OCI-LY1 (cell line): ENCODE measurements around the gene MZF1.

Experiments
- H2AFZ ChIP-seq: fragments of 200-600 bp; sonication (generic), shearing (Covaris generic); 2 replicates; pipeline ENCODE4 v1.6.0; 2014; ENCODE audit warnings: antibody characterized with exemption, mild to moderate bottlenecking, low read length
- H3F3A ChIP-seq: fragments of 200-600 bp; sonication (generic), shearing (Covaris generic); 2 replicates; pipeline ENCODE4 v1.6.0; 2014; ENCODE audit warnings: mild to moderate bottlenecking, antibody characterized with exemption, low read length, moderate library complexity; ENCODE audit not compliant: insufficient read depth
- H3K27ac ChIP-seq: fragments of 200-600 bp; sonication (generic); 2 replicates; pipeline ENCODE4 v1.5.1; 2014; ENCODE audit warnings: low read length, mixed run types, mild to moderate bottlenecking, low read depth; ENCODE audit not compliant: poor library complexity, severe bottlenecking
- H3K27me3 ChIP-seq: fragments of 200-600 bp; sonication (generic); 2 replicates; pipeline ENCODE4 v1.6.0; 2014; ENCODE audit warnings: antibody characterized with exemption, mild to moderate bottlenecking, low read length, moderate library complexity; ENCODE audit not compliant: insufficient read depth
- H3K36me3 ChIP-seq: fragments of 200-600 bp; sonication (generic); 2 replicates; pipeline ENCODE4 v1.6.1; 2014; ENCODE audit warnings: mild to moderate bottlenecking, antibody characterized with exemption, low read length, moderate library complexity, mixed read lengths; ENCODE audit not compliant: insufficient read depth
- H3K4me1 ChIP-seq: fragments of 200-600 bp; sonication (generic); 2 replicates; pipeline ENCODE4 v1.5.1; 2014; ENCODE audit warnings: mild to moderate bottlenecking, low read length, moderate library complexity; ENCODE audit not compliant: insufficient read depth, severe bottlenecking
- H3K4me2 ChIP-seq: fragments of 200-600 bp; sonication (generic), shearing (Covaris generic); 2 replicates; pipeline ENCODE4 v1.6.1; 2014; ENCODE audit warnings: low read length
- H3K4me3 ChIP-seq: fragments of 200-600 bp; sonication (generic); 2 replicates; pipeline ENCODE4 v1.5.1; 2014; ENCODE audit warnings: low read length, low read depth, mild to moderate bottlenecking, mixed read lengths; ENCODE audit not compliant: poor library complexity, severe bottlenecking
- H3K79me2 ChIP-seq: fragments of 200-600 bp; shearing (Covaris generic); 2 replicates; pipeline ENCODE4 v1.6.1; 2016; ENCODE audit warnings: mixed run types, low read length, mixed read lengths; ENCODE audit not compliant: insufficient read depth
- H3K9ac ChIP-seq: fragments of 200-600 bp; sonication (generic), shearing (Covaris generic); 2 replicates; pipeline ENCODE4 v1.6.1; 2014; ENCODE audit warnings: mild to moderate bottlenecking, low read length, mixed read lengths
- H3K9me2 ChIP-seq: fragments of 200-600 bp; sonication (generic), shearing (Covaris generic); 2 replicates; pipeline ENCODE4 v1.6.1; 2014; ENCODE audit warnings: low read depth, mild to moderate bottlenecking, low read length, mixed read lengths
- H3K9me3 ChIP-seq: fragments of 200-600 bp; shearing (Covaris generic); 2 replicates; pipeline ENCODE4 v1.6.1; 2014; ENCODE audit warnings: low read length, mixed read lengths
- H4K20me1 ChIP-seq: fragments of 200-600 bp; sonication (generic), shearing (Covaris generic); 2 replicates; pipeline ENCODE4 v1.6.0; 2016; ENCODE audit warnings: mild to moderate bottlenecking, low read length; ENCODE audit not compliant: insufficient read depth
- EZH2 ChIP-seq: fragments of 200-600 bp; sonication (generic), shearing (Covaris generic); IDR thresholded peaks from 2 replicates; pipeline ENCODE4 v1.8.0; 2017; ENCODE audit warnings: borderline replicate concordance, mixed run types, mild to moderate bottlenecking, antibody characterized with exemption, low read length, moderate library complexity, mixed read lengths
- TF ChIP-seq, protein P1 (sequence below): fragments of 200-600 bp; sonication (generic), shearing (Covaris generic); IDR thresholded peaks from 2 replicates; pipeline ENCODE4 v1.5.1; 2017; ENCODE audit warnings: mild to moderate bottlenecking, antibody characterized with exemption, low read length, moderate library complexity, mixed read lengths

Gene MZF1

DNA sequence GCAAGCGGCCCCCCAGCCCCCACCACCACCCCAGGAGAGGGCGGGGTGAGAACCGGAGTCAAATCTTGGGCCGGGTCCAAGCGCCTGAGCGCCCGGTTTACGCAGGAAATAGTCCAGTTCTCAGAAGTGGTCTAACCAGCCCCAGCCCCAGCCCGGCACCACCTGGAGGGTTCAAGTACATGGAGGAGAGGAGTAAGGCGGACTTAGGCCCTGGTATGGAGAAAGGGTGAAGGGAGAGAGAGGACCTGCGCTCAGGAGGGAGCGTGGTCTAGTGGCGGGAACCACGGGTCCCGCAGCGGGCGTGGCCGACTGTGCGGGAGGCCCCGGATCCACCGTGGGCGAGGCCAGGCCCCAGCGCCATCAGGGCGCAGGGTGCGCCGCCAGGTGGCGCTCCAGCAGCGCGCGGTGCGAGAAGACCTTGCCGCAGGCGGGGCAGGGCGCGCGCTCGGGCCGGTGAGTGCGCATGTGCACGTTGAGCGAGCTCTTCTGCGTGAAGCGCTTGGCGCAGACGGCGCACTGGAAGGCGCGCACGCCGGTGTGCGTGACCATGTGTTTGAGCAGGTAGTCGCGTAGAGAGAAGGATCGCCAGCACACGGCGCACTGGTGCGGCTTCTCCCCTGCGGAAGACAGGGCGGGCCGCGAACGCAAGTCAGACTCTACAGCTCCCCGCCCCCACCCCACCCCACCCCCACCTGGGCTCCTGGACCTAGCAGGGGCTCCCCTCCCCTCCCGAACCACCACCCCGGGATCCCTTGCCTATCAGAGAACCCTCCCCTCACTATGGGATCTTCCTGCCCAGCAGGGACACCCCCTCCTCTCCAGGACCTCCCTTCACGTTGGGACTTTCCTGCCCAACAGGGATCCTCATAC lies 59.2 kb downstream of the MZF1 start:
- H3K27me3 ChIP-seq = no peaks in the 10 kb centered on the region
- H2AFZ ChIP-seq = no peak overlapping the region; the same call in 1 of the 2 replicates
- no peaks in the 10 kb centered on the region for H3K9me2 ChIP-seq
- no peaks in the 10 kb centered on the region for H3K9me3 ChIP-seq
- H3K4me1 ChIP-seq = peaks cover 43% of the 10 kb centered on the region
- no peaks in the 10 kb centered on the region for H4K20me1 ChIP-seq
- no peaks in the 10 kb centered on the region for H3F3A ChIP-seq
- TF ChIP-seq, protein P1, sequence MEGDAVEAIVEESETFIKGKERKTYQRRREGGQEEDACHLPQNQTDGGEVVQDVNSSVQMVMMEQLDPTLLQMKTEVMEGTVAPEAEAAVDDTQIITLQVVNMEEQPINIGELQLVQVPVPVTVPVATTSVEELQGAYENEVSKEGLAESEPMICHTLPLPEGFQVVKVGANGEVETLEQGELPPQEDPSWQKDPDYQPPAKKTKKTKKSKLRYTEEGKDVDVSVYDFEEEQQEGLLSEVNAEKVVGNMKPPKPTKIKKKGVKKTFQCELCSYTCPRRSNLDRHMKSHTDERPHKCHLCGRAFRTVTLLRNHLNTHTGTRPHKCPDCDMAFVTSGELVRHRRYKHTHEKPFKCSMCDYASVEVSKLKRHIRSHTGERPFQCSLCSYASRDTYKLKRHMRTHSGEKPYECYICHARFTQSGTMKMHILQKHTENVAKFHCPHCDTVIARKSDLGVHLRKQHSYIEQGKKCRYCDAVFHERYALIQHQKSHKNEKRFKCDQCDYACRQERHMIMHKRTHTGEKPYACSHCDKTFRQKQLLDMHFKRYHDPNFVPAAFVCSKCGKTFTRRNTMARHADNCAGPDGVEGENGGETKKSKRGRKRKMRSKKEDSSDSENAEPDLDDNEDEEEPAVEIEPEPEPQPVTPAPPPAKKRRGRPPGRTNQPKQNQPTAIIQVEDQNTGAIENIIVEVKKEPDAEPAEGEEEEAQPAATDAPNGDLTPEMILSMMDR = peak; percentile 98
- no peak for TF ChIP-seq EZH2
- H3K9ac ChIP-seq = peak overlapping the region; percentile 95
- H3K79me2 ChIP-seq = peaks cover 5% of the 10 kb centered on the region; the same call in 1 of the 2 replicates
- peak overlapping the region; percentile 71 for H3K27ac ChIP-seq
- H3K36me3 ChIP-seq = peaks cover 9% of the 10 kb centered on the region
- peak overlapping the region; percentile 89 for H3K4me3 ChIP-seq
- H3K4me2 ChIP-seq = peak overlapping the region; percentile 87

DNA sequence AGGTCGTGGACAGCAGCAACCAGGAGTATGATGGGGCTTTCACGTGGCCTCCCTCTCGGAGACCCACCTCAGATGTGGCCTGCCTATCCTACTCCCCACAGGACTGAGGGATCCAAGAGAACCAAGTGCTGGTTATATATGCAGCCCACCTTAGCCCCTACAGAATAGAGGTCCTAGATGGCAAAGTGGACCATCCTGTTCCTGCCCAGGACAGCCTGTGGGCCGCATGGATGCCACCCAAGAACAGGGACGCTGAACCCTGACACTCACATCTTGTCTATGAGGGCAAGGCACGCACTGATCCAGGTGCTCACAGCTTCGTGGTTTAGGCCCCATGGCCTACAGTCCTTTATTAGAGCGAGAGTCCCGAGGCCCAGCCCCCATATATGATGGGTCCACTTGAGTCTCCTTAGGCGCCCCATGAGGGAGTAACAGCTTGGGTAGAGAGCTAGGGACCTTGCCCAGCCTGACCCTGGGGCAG lies 59.9 kb downstream of the MZF1 start:
- H3K4me1 ChIP-seq = peaks cover 36% of the 10 kb centered on the region
- peak overlapping the region; percentile 73 for H3K9ac ChIP-seq

More for the DNA sequence above, 59.9 kb downstream of the MZF1 start:
- Histone ChIP-seq H3K27me3 (no peaks in the 10 kb centered on the region), H3K27ac (peak overlapping the region; percentile 46), H3K36me3 (peaks cover 9% of the 10 kb centered on the region), H3K79me2 (peaks cover 5% of the 10 kb centered on the region; the same call in 1 of the 2 replicates), H3F3A (no peaks in the 10 kb centered on the region), H3K4me2 (peak overlapping the region; percentile 87), H3K9me2 (no peaks in the 10 kb centered on the region), H2AFZ (no peak overlapping the region; the same call in 1 of the 2 replicates), H3K4me3 (peak overlapping the region; percentile 89), H3K9me3 (no peaks in the 10 kb centered on the region), H4K20me1 (no peaks in the 10 kb centered on the region)
- TF ChIP-seq, protein P1 = no peak
- TF ChIP-seq EZH2 = no peak
